HG02938 (cell line): ENCODE results near the gene DUXB.

Experiments used
- ATAC-seq: cut with Tn5 transposase; IDR thresholded peaks from one replicate; pipeline ENCODE4 v1.9.1; 2021; ENCODE audit warnings: mild to moderate bottlenecking, moderate library complexity; ENCODE audit not compliant: unreplicated experiment

Gene DUXB

GRCh38 chr16:75660726-75661302 is 40.4 kb downstream of the DUXB start:
- ATAC-seq: no peak

- ATAC-seq: no peak
These were observed 40.9 kb downstream of the DUXB start for GRCh38 chr16:75660321-75660720.

GRCh38 chr16:75658175-75658574 is 43.1 kb downstream of the DUXB start:
- ATAC-seq: no peak

GRCh38 chr16:75653922-75654321 is 47.3 kb downstream of the DUXB start:
- no peak for ATAC-seq

GRCh38 chr16:75648265-75649076 is 52.8 kb downstream of the DUXB start:
- ATAC-seq: peak; percentile 30

GRCh38 chr16:75647492-75648264 is 53.6 kb downstream of the DUXB start, which contains the start of the genes KARS1 and TERF2IP:
Gene KARS1 (minus strand): TSS chr16:75647665. CDS start chr16:75647639, 26 bp downstream.
Gene TERF2IP (plus strand): TSS chr16:75647773. CDS start chr16:75647883, 110 bp downstream.
- ATAC-seq: peak; percentile 81

GRCh38 chr16:75647112-75647491 is 54.2 kb downstream of the DUXB start:
- ATAC-seq: peak; percentile 19

GRCh38 chr16:75644240-75645012 is 56.8 kb downstream of the DUXB start:
- ATAC-seq: no peak
